Fibroblast of skin of right quadriceps (primary cell): ENCODE data around the gene RPUSD3.
"Not testable (repeated sequence)": the region's sequence is repeated elsewhere in the genome, so short reads cannot be mapped to it uniquely, and the experiment has no call there.

Source experiments
- DNase-seq: peaks from one replicate; pipeline ENCODE4 v3.0.0-alpha.2; 2013

The RPUSD3 gene

DNA sequence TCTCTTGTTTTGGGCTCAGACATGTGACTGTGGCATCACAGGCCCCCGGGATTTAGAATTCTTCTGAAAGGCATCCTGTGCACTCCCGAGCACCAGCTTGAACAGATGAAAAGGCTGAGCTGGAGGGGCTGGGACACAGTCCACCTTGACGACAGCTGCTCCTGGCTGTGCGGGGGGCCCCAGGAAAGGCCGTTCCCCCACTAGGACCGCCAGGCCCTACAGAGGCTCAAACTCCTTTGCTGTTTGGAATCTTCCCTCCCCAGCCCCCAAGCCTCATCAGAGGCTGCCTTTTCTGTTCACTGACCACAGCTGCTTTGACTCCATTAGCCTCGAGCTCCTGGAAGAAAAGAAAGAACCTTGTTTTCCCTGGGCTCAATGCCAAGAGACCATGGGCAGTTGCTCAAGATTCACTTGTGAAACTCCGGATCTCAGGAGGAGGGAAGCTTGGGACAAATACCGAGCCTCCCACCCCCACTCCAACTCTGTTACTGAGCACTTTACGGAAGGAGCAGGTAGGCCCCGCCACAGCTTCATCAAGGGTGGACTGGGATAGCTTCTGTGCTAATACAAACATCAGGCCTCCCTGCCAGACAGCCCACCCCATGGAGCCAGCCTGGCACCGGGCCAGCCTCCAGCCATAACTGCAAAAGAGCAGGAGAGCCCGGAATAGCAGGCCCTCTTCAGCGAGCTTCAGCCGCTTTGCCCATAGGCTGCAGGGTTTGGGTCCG is 20.6 kb upstream of the RPUSD3 start:
- DNase-seq: peak; percentile 89

- no peak for DNase-seq
Measured at GRCh38 chr3:9863058-9863772, 19.4 kb upstream of the RPUSD3 start.

- peak; percentile 31 for DNase-seq
Measured at GRCh38 chr3:9862391-9863057, 18.7 kb upstream of the RPUSD3 start.

DNA sequence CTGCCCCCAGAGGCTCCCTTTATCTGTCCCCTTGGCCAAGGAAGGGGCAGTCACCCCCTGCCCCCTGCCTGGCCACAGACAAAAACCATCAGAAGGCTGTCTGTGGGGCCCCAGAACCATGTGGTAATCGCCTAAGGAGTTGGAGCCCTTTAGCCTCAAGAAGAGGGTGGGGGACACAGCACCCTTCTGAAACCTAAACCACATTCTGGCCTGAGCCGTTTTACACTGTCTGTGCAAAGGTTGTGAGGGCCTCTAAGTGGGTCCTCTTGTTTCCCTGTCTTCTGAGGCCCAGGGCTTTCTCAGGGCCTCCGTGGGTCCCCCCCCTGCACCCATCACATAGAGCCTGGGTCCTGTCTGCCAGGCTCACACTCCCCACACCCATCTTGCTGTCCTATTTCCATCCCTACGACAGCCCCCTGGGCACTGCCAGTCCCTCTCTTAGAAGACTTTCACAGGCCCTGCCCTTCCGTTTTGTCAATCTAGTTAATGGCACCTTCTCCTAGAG is 17.9 kb upstream of the RPUSD3 start:
- no peak for DNase-seq

DNA sequence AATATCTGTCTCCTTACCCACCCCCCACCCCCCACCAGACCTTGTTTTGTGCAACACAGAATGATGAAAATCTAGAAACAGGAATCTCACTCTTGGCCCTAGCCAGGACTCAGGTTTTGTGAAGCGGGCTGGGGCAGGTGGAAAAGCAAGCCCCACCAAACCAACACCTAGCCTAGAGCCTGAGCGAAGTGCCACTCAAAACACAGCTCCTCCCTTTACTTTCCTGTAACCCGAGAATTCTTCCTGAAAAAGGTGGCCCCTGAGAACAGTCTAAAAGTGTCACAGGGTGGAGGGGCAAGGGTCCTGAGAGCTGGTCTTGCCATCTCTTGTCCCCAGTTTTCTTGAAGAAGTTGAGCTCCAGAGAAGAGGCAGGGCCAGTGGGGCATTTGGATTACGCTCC is 17.4 kb upstream of the RPUSD3 start:
- DNase-seq: no peak

GRCh38 chr3:9859530-9860025 is 15.8 kb upstream of the RPUSD3 start:
- DNase-seq: no peak

GRCh38 chr3:9855594-9855993 is 11.8 kb upstream of the RPUSD3 start:
- no peak for DNase-seq

- not testable (repeated sequence) for DNase-seq
Measured at GRCh38 chr3:9854291-9854940, 10.6 kb upstream of the RPUSD3 start.

- no peak for DNase-seq
Measured at GRCh38 chr3:9852528-9852927, 8.7 kb upstream of the RPUSD3 start.

DNA sequence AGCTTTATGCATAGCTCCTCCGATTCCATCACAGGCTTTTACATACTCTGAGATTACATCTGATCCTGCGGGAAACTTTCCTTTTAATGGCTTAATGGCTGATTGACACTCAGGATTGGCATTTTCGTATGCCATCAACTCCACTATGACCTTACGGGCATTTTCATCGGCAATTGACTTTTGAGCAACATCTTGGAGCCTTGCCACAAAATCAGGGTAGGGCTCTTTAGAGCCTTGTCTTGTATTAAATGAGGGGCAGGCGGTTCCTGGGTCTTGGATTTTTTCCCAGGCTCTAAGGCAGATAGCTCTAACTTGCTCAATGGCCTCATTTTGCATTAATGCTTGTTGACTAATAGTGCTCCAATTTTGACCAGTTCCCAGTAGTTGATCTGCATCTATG is 8.1 kb upstream of the RPUSD3 start:
- DNase-seq: not testable (repeated sequence)

- DNase-seq: not testable (repeated sequence)
Measured at GRCh38 chr3:9851383-9851782, 7.6 kb upstream of the RPUSD3 start.

DNA sequence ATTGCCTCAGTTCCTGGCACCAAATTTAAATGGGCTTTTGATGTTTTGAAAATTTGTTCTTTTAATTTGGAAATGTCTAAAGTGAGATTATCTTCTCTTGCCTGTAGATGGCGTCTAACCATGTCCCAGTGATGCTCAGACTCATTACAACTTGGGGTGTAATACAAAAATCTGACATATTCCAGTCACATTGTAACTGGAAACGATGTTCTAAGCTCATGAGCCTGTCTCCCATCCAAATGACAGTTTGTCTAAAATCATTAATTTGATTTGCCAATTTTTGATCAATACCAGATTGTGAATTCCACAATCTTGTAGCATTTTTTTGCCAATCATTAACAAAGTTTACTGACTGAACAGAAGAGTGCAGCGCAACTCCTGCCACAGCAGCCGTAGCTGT is 5.1 kb upstream of the RPUSD3 start:
- DNase-seq: peak; percentile 27

- not testable (repeated sequence) for DNase-seq
Measured at GRCh38 chr3:9847870-9848269, 4.1 kb upstream of the RPUSD3 start.

GRCh38 chr3:9846931-9847488 is 3.2 kb upstream of the RPUSD3 start:
- DNase-seq: no peak

- DNase-seq: no peak
Measured at GRCh38 chr3:9846231-9846630, 2.4 kb upstream of the RPUSD3 start.

DNA sequence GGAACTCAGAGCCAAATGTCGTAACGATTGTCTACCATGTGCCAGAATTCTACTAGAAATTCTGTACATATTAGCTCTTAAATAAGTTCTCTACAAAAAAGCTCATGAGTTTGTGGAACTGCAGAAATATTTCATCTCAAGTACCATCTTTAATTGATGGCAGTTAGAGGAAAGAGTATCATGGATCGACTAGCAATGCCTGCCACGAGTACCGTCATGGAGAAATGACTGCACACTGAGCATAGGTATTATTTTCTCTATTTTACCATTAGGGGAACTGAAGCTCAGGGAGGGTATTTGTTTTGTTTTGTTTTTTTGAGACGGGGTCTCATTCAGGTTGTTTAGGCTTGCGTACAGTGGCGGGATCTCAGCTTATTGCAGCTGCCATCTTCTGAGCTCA is 2.8 kb downstream of the RPUSD3 start:
- no peak for DNase-seq

DNA sequence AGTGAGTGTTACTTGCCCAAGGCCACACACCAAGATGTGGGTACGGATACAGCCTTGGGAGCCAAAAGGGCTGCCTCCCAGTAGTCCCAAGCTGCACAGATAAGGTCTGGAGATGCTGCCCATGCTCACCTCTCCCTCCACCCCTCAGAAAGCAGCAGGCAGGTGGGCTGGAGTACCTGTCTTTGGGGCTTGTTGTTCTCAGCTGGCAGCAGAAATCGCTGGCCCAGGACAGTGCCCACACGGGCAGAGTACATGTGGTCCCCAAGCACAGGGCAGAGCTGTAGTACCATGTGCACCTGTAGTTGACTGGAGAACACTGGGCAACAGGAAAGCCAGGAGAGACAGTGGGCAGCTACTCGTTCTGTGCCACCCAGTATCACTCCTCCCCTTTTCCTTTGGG is 5.0 kb downstream of the RPUSD3 start:
- no peak for DNase-seq

DNA sequence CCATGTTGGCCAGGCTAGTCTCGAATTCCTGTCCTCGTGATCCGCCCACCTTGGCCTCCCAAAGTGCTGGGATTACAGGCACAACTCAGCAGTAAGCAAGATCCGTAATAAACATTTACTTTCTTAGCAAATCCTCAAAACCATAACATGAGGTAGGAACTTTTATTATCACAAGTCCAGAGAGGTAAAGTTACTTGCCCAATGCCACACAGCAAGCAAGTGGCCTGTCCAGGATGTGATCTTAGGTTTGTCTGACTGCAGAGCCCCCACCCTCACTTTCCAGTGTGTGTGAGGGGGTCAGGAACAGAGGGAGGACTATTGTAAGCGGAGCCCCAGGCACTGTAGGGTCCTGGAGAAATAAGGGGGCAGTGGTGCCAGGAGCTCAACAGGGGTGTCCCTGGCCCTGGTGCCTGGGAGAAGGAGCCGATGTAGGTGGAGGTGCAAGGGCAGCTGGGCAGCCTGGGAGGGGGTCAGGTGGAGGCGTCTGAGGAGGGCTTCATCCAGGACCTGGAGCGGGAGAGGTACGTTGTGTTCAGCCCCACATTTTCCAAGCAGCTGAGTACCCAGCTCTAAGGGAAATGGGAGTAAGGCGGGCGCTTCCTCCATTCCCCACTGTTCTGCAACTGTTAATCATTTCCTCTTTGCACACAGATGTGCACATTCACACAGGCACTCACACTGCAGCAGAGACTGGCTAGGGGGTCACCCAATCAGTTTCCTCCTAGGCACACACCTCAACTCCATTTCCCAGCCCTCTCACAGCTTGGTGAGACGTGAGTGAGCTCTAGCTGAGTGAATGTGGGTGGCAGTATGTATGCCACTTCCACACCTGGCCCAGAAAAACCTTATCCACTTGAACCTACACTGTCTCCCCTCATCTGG is 5.9 kb downstream of the RPUSD3 start:
- no peak for DNase-seq

DNA sequence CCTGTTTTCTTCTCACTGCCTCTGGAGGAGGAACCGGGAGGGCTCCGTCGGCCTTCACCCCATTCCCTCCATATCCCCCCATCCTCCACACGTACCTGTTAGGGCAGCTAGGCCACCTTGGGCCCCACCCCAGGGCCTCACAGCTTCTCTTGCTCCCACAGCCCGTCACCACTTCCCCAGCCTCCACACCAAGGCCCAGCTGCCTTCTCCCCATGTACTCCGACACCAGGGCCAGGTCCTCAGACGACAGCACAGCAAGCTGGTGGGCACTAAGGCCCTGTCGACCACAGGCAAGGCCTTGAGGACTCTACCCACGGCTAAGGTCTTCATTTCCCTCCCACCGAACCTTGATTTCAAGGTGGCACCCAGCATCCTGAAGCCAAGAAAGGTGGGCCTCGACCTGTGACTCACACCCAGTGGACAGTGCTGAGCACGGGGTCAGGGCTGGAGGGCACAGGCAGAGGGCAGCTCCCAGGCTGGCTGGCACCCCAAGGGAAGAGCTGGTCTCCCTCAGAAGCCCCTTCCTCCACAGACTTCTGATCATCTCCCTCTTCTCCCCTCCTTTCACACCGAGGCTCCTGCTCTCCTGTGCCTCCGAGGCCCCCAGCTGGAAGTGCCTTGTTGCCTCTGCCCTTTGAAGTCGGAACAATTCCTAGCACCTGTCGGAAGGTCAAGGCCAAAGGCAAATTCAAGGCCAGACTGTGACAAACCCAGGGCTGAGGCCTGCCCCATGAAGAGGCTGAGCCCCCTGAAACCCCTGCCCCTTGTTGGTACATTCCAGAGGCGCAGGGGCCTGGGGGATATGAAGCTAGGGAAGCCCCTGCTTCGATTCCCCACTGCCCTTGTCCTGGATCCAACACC is 9.1 kb downstream of the RPUSD3 start:
- DNase-seq: no peak

- no peak for DNase-seq
Measured at GRCh38 chr3:9833078-9833477, 10.7 kb downstream of the RPUSD3 start.

DNA sequence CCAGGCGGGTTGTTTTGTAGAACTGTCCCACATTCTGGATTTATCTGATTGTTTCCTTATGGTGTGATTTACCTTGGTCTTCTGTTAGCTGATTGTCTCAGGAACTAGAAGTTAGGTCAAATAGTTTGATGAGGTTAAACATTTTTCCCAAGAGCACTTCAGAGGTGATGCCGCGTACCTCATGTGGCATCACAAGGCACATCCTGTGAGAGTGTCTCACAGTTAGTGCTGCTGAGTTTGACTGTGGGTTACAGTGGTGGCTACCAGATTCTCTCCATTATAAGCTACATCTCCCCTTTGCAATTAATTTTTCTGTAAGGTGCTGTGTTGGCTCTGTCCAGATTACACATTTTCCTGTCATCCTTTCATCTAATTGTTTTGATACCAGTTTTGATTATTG is 12.6 kb downstream of the RPUSD3 start:
- no peak for DNase-seq
